ENCODE measurements around the gene OR4A5. TPM values are rescaled to one million over a fixed set of nuclear protein-coding genes. Genes with fewer than 3 reads are reported as not detected.
"Not testable (repeated sequence)": the region's sequence is repeated elsewhere in the genome, so short reads cannot be mapped to it uniquely, and the experiment has no call there.

The OR4A5 gene
- total RNA-seq (2014; rRNA removed; shearing (Covaris generic)) = not detected in 2 replicates

DNA sequence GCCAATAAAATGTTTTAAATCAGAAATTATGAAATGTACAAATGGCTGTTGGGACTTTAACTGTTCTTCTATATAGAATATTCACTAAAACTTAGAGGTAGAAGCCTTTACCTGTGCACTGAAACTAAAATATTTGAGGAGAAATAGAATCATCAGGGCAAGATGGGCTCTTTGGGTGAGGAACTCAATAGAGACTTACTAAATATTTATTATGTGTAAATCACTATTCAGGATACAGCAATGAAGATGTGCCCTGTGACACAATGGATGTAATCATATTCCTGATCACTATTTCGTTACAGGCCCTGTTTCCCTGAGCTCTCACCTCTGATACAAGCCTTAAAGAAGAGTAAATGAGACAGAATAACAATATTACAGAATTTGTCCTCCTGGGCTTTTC, at the start of gene OR4A5:
TSS of gene OR4A5 (plus strand) at position 301 of the 400 bp plus-strand sequence. CDS start at position 354, 53 bp downstream.
- H3K4me1 ChIP-seq (replicated peaks); H3K9me3 ChIP-seq (replicated peaks); H3K27me3 ChIP-seq (replicated peaks); H3K36me3 ChIP-seq; DNase-seq (ENCODE audit: low read depth in 1 of 2, low spot score in 2 of 2); H3K4me3 ChIP-seq; H3K27ac ChIP-seq: not testable (repeated sequence)

DNA sequence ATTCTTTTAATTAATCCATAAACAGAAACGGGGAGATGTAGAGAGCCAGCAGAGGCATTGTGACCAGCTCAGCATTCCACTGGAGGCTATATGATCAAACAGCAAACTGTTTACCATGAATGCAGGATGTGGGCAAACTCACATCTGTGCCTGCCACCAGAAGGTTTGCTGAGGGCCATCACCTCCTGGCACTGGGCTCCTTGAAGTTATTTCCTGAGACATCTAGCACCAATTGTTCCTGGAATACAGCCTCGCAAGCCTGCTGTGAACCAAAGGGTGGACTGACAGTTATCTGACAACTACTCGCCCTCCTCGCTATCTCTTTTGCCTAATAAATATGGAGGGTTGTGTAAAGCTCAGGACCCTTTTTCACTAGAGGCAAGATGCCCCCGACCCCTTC, 13.5 kb downstream of the OR4A5 start:
- not testable (repeated sequence) for H3K4me3 ChIP-seq; H3K27me3 ChIP-seq (replicated peaks); H3K27ac ChIP-seq; H3K9me3 ChIP-seq (replicated peaks); H3K36me3 ChIP-seq; H3K4me1 ChIP-seq (replicated peaks); DNase-seq (ENCODE audit: low read depth in 1 of 2, low spot score in 2 of 2)

Other genes with a start within 250 kb of the OR4A5 start
- not detected in 2 replicates for gene OR4C46, start 102.8 kb upstream of the OR4A5 start, total RNA-seq (2014; rRNA removed; shearing (Covaris generic))